ENCODE measurements around the gene TMEM45B. TPM values are rescaled to one million over a fixed set of nuclear protein-coding genes. Genes with fewer than 3 reads are reported as not detected.
"Not testable (repeated sequence)": the region's sequence is repeated elsewhere in the genome, so short reads cannot be mapped to it uniquely, and the experiment has no call there.

The TMEM45B gene
- polyA plus RNA-seq, 1 experiment, result not detected

DNA sequence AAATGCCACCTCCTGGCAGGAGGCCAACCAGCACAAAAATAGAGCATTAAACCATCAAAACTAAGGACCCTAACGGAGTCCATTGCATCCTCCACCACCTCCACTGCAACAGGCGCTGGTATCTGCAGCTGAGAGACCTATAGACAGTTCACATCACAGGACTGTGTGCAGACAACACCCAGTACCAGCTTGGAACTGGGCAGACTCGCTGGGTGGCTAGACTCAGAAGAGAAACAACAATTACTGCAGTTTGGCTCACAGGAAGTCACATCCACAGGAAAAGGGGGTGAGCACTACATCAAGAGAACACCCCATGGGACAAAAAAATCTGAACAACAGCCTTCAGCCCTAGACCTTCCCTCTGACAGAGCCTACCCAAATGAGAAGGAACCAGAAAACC, 11.6 kb upstream of the TMEM45B start:
- CTCF ChIA-PET, result interaction anchor here (1.5 kb wide), 1 partner anchor 14 kb away, joined by 4 read pairs; no protein-coding TSS in a partner anchor
- POLR2A ChIA-PET, result no interaction called here
- no peaks in the 10 kb centered on the region for H3K36me3 ChIP-seq (ENCODE audit: control insufficient read depth, insufficient read depth, low read length)
- TF ChIP-seq, protein P1, sequence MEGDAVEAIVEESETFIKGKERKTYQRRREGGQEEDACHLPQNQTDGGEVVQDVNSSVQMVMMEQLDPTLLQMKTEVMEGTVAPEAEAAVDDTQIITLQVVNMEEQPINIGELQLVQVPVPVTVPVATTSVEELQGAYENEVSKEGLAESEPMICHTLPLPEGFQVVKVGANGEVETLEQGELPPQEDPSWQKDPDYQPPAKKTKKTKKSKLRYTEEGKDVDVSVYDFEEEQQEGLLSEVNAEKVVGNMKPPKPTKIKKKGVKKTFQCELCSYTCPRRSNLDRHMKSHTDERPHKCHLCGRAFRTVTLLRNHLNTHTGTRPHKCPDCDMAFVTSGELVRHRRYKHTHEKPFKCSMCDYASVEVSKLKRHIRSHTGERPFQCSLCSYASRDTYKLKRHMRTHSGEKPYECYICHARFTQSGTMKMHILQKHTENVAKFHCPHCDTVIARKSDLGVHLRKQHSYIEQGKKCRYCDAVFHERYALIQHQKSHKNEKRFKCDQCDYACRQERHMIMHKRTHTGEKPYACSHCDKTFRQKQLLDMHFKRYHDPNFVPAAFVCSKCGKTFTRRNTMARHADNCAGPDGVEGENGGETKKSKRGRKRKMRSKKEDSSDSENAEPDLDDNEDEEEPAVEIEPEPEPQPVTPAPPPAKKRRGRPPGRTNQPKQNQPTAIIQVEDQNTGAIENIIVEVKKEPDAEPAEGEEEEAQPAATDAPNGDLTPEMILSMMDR (IDR thresholded peaks at IDR 0.05; ENCODE audit: insufficient read depth, low read depth, low read length), result no peak
- no peak for DNase-seq (ENCODE audit: low read depth)
- peaks cover 4% of the 10 kb centered on the region for H3K27me3 ChIP-seq (ENCODE audit: control insufficient read depth, insufficient read depth, low read length)
- no peak overlapping the region for H3K4me3 ChIP-seq (ENCODE audit: low read depth, low read length)

DNA sequence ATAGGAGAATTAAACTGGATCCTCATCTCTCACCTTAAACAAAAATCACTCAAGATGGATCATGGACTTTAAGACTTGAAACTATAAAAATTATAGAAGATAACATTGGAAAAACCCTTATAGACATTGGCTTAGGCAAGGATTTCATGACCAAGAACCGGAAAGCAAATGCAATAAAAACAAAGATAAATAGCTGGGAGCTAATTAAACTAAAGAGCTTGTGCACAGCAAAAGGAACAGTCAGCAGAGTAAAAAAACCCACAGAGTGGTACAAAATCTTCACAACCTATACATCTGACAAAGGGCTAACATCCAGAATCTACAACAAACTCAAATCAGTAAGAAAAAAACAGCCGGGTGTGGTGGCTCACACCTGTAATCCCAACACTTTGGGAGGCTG, 7.4 kb upstream of the TMEM45B start:
- H3K36me3 ChIP-seq (ENCODE audit: control insufficient read depth, insufficient read depth, low read length); H3K4me3 ChIP-seq (ENCODE audit: low read depth, low read length); H3K27me3 ChIP-seq (ENCODE audit: control insufficient read depth, insufficient read depth, low read length); CTCF ChIA-PET; DNase-seq (ENCODE audit: low read depth); POLR2A ChIA-PET: not testable (repeated sequence)

DNA sequence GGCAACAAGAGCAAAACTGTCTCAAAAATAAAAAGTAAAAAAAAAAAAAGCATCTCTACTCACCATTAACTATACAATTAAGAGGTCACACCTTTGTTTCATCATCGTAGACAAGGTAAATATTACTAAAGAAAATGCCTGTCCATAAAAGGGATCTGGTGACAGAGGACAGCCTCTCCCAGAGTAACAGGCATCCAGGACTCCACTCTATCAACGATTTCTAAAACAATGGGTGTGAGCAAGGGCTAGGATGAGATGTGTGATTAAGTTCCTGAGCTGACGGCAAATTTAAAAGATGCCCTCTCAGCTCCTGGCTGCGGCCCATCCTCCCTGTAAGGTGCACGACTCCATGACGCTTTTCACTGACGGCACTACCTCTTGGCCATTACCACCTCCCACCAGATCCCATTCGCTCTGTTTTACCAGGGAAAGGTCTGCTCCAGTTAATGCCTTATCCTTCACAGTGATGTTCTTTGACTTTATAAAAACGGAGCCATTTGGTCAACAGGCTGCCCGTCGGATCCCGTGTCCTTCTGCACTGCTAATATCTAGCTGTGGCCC, 2.3 kb upstream of the TMEM45B start:
- Histone ChIP-seq H3K4me3 (ENCODE audit: low read depth, low read length) (no peak overlapping the region), H3K27me3 (ENCODE audit: control insufficient read depth, insufficient read depth, low read length) (peaks cover 9% of the 10 kb centered on the region), H3K36me3 (ENCODE audit: control insufficient read depth, insufficient read depth, low read length) (no peaks in the 10 kb centered on the region)
- DNase-seq (ENCODE audit: low read depth), result no peak
- CTCF ChIA-PET, result no interaction called here
- POLR2A ChIA-PET, result no interaction called here
- TF ChIP-seq, protein P1 (IDR thresholded peaks at IDR 0.05; ENCODE audit: insufficient read depth, low read depth, low read length), result no peak

DNA sequence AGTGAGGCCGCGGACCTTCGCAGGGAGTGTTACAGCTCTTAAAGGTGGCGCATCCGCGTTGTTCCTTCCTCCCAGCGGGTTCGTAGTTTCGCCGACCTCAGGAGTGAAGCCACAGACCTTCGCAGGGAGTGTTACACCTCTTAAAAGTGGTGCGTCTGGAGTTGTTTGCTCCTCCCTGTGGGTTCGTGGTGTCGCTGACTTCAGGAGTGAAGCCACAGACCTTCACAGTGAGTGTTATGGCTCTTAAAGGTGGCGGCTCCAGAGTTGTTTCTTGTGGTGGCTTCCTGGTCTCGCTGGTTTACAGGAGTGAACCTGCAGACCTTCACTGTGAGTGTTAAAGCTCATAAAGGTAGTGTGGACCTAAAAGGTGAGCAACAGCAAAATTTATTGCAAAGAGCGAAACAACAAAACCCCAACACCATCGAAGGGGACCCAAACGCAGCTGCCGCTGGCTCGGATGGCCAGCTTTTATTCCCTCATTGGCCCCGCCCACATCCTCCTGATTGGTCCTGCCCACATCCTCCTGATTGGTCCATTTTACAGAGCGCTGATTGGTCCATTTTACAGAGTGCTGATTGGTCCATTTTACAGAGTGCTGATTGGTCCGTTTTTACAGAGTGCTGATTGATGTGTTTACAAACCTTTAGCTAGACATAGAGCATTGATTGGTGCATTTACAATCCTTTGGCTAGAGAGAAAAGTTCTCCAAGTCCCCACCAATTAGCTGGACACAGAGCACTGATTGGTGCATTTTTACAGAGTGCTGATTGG, 1.2 kb upstream of the TMEM45B start:
- no peaks in the 10 kb centered on the region for H3K36me3 ChIP-seq (ENCODE audit: control insufficient read depth, insufficient read depth, low read length)
- CTCF ChIA-PET, result interaction anchor here (0.7 to 0.8 kb wide), 2 partner anchors 45 to 438 kb away, joined by 3 read pairs; partner anchors contain the start of gene BARX2
- H3K4me3 ChIP-seq (ENCODE audit: low read depth, low read length), result no peak overlapping the region
- no peak for DNase-seq (ENCODE audit: low read depth)
- H3K27me3 ChIP-seq (ENCODE audit: control insufficient read depth, insufficient read depth, low read length), result peaks cover 9% of the 10 kb centered on the region
- TF ChIP-seq, protein P1 (IDR thresholded peaks at IDR 0.05; ENCODE audit: insufficient read depth, low read depth, low read length), result no peak
- POLR2A ChIA-PET, result no interaction called here

DNA sequence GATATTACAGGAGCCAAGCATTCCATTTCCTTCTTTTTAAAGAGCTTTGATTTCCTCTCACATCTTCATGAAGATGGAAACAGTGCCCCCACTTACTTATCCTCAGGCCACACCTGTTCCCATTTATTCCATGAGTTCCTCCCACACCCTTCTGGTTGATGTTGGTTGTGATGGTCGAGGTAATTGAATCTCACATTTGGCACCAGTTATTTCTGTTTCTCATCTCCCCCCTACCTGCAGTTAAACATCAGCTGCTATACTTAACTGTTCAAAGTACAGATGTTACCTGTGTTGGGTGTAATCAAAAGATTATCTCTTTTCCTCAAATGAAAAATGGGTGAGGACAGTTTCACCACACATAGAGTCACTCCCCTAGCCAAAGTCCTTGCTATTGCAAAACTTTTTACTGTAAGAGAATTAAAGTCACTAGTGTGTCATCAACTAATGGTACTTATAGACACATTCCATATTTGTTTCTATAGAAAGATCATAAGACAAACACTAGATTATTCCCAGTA, 1.9 kb downstream of the TMEM45B start:
- DNase-seq (ENCODE audit: low read depth), result no peak
- Histone ChIP-seq H3K4me3 (ENCODE audit: low read depth, low read length) (no peak overlapping the region), H3K27me3 (ENCODE audit: control insufficient read depth, insufficient read depth, low read length) (peaks cover 9% of the 10 kb centered on the region), H3K36me3 (ENCODE audit: control insufficient read depth, insufficient read depth, low read length) (no peaks in the 10 kb centered on the region)
- POLR2A ChIA-PET, result no interaction called here
- CTCF ChIA-PET, result interaction anchor here (1.3 kb wide), 1 partner anchor 14 kb away, joined by 4 read pairs; no protein-coding TSS in a partner anchor
- TF ChIP-seq, protein P1 (IDR thresholded peaks at IDR 0.05; ENCODE audit: insufficient read depth, low read depth, low read length), result no peak

DNA sequence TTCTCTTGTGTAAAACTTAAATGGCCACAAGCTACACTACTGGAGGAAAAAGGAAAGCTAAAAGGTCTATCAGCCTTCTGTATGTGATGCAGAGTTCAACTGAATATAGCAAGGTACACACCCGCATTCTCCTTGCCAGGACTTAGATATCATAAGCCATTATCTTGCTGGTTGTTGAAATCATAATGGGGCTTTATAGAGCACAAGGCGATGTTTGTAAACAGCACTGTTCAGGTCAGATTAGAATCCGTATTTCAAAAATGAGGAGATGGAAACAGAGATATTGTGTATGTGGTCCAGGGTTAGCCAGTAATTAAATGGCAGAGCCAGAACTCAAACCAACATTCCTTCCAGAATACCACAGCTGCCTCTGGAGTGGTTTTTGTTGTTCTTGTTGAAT, 2.6 kb downstream of the TMEM45B start:
- POLR2A ChIA-PET; H3K4me3 ChIP-seq (ENCODE audit: low read depth, low read length); H3K36me3 ChIP-seq (ENCODE audit: control insufficient read depth, insufficient read depth, low read length); H3K27me3 ChIP-seq (ENCODE audit: control insufficient read depth, insufficient read depth, low read length); DNase-seq (ENCODE audit: low read depth): not testable (repeated sequence)
- CTCF ChIA-PET, result interaction anchor here (1.3 kb wide), 1 partner anchor 15 kb away, joined by 4 read pairs; no protein-coding TSS in a partner anchor
